HG03432 (cell line): ENCODE measurements around the gene OTUD1.
"Not testable (repeated sequence)": the region's sequence is repeated elsewhere in the genome, so short reads cannot be mapped to it uniquely, and the experiment has no call there.

Experiments used
- ATAC-seq: cut with Tn5 transposase; IDR thresholded peaks from one replicate; pipeline ENCODE4 v1.9.1; 2021; ENCODE audit warnings: mild to moderate bottlenecking, moderate library complexity; ENCODE audit not compliant: unreplicated experiment

The OTUD1 gene

GRCh38 chr10:23438547-23439451 lies at the start of gene OTUD1:
Gene OTUD1, plus strand, starts transcription at chr10:23439075. Its CDS starts 383 bp downstream, at chr10:23439458.
- peak; percentile 85 for ATAC-seq

- ATAC-seq: not testable (repeated sequence)
These were observed 48.5 kb upstream of the OTUD1 start for GRCh38 chr10:23390408-23390807.

GRCh38 chr10:23390809-23391208 lies 48.1 kb upstream of the OTUD1 start:
- no peak for ATAC-seq

- ATAC-seq: no peak
These were observed 47.1 kb upstream of the OTUD1 start for GRCh38 chr10:23391821-23392220.

- no peak for ATAC-seq
These were observed 43.9 kb upstream of the OTUD1 start for GRCh38 chr10:23395017-23395416.

GRCh38 chr10:23396695-23397094 lies 42.2 kb upstream of the OTUD1 start:
- no peak for ATAC-seq

- no peak for ATAC-seq
These were observed 39.2 kb upstream of the OTUD1 start for GRCh38 chr10:23399701-23400144.

- ATAC-seq: no peak
These were observed 36.0 kb upstream of the OTUD1 start for GRCh38 chr10:23402856-23403255.

- ATAC-seq: no peak
These were observed 35.6 kb upstream of the OTUD1 start for GRCh38 chr10:23403278-23403677.

- no peak for ATAC-seq
These were observed 35.2 kb upstream of the OTUD1 start for GRCh38 chr10:23403719-23404118.

GRCh38 chr10:23404461-23404980 lies 34.4 kb upstream of the OTUD1 start:
- ATAC-seq: no peak

- no peak for ATAC-seq
These were observed 33.3 kb upstream of the OTUD1 start for GRCh38 chr10:23405540-23405939.

GRCh38 chr10:23406409-23406808 lies 32.5 kb upstream of the OTUD1 start:
- no peak for ATAC-seq

- no peak for ATAC-seq
These were observed 30.4 kb upstream of the OTUD1 start for GRCh38 chr10:23408330-23408976.

GRCh38 chr10:23412223-23412622 lies 26.7 kb upstream of the OTUD1 start:
- no peak for ATAC-seq

GRCh38 chr10:23413629-23414089 lies 25.2 kb upstream of the OTUD1 start:
- peak; percentile 96 for ATAC-seq

GRCh38 chr10:23414658-23415057 lies 24.2 kb upstream of the OTUD1 start:
- no peak for ATAC-seq

GRCh38 chr10:23417254-23417653 lies 21.6 kb upstream of the OTUD1 start:
- ATAC-seq: no peak

GRCh38 chr10:23418051-23418681 lies 20.7 kb upstream of the OTUD1 start:
- ATAC-seq: no peak

- ATAC-seq: no peak
These were observed 19.7 kb upstream of the OTUD1 start for GRCh38 chr10:23419201-23419600.

GRCh38 chr10:23419655-23420329 lies 19.1 kb upstream of the OTUD1 start:
- no peak for ATAC-seq
